K562 (cell line): ENCODE results near the gene TSPYL2. TPM values are rescaled to one million over a fixed set of nuclear protein-coding genes. Genes with fewer than 3 reads are reported as not detected.

Experiments
- ATAC-seq: fragments of 200-7000 bp; cut with Tn5 transposase; 3 replicates; pipeline ENCODE4 v1.9.1; 2020; ENCODE audit warnings: moderate library complexity
- BruUV-seq: library from RNA; stranded (reverse); fragments of 400-500 nt; replicated peaks from 2 replicates; lab custom pipeline; 2021; lab: Mats Ljungman, UMichigan
- CTCF ChIA-PET: fragments of 300-600 bp; formaldehyde crosslinking; extraction: SDS; loops from one replicate; lab custom pipeline; 2021; ENCODE audit warnings: low intra/inter-chr PET ratio; lab: Yijun Ruan, JAX
- POLR2A ChIA-PET: fragments of 300-600, 350-650 bp; sonication (Branson Sonifier 250); formaldehyde crosslinking; extraction: SDS; loops from one replicate; lab custom pipeline; 2021; ENCODE audit warnings: antibody characterized with exemption, inconsistent platforms; lab: Yijun Ruan, JAX
- DNase-seq, 4 experiments: peaks; one replicate each; pipeline versions ENCODE4 v3.0.0 to v3.0.0-alpha.2; 2011 to 2018; ENCODE audit warnings: low spot score in 3 of 4, mixed read lengths in 3 of 4; ENCODE audit errors: extremely low read depth in 1 of 4
- FAIRE-seq: peaks from 2 replicates; lab custom pipeline; 2011; peaks lifted over from hg19 to GRCh38; lab: Jason Lieb, UNC
- H2AFZ ChIP-seq: 2 replicates; pipeline ENCODE4 v1.6.0; 2011; ENCODE audit warnings: low read depth, low read length, control low read depth, inconsistent platforms
- H3K27ac ChIP-seq: fragments of 200-600 bp; 3 replicates; pipeline ENCODE4 v1.8.0; 2011; ENCODE audit warnings: low read depth, mild to moderate bottlenecking, control low read depth, inconsistent platforms, low read length, moderate library complexity, mixed read lengths; ENCODE audit errors: extremely low read depth
- H3K27me3 ChIP-seq, 2 experiments: fragments of 300-600 bp in 1 of 2; 2 replicates in 1 of 2; 3 replicates in 1 of 2; pipeline versions ENCODE4 v1.6.0 to v1.8.0; 2011; ENCODE audit warnings: inconsistent platforms in 2 of 2, low read length in 2 of 2, mild to moderate bottlenecking in 1 of 2, mixed read lengths in 1 of 2, moderate library complexity in 1 of 2; ENCODE audit not compliant: control insufficient read depth in 2 of 2, insufficient read depth in 2 of 2
- H3K36me3 ChIP-seq: fragments of 300-600 bp; 3 replicates; pipeline ENCODE4 v1.8.0; 2011; ENCODE audit warnings: mild to moderate bottlenecking, low read length, inconsistent platforms; ENCODE audit not compliant: control insufficient read depth, insufficient read depth
- H3K4me1 ChIP-seq, 2 experiments: fragments of 200-600 bp in 1 of 2; replicated peaks in 1 of 2; 2 replicates in 1 of 2; 3 replicates in 1 of 2; pipeline versions ENCODE4 v1.5.1 to v1.8.0; 2011; ENCODE audit warnings: inconsistent platforms in 2 of 2, low read length in 2 of 2, mild to moderate bottlenecking in 1 of 2, mixed read lengths in 1 of 2, moderate library complexity in 1 of 2; ENCODE audit not compliant: control insufficient read depth in 2 of 2, insufficient read depth in 2 of 2
- H3K4me2 ChIP-seq: 2 replicates; pipeline ENCODE4 v1.6.1; 2011; ENCODE audit warnings: low read length, control low read depth, inconsistent platforms, mixed read lengths; ENCODE audit not compliant: insufficient read depth
- H3K4me3 ChIP-seq: fragments of 200-600 bp; sonication (generic), shearing (Covaris generic); 2 replicates; pipeline ENCODE4 v1.5.1; 2016; ENCODE audit warnings: control low read depth, inconsistent platforms
- H3K79me2 ChIP-seq: fragments of 200-600 bp; 3 replicates; pipeline ENCODE4 v1.8.0; 2011; ENCODE audit warnings: low read length, inconsistent platforms; ENCODE audit not compliant: control insufficient read depth, insufficient read depth
- H3K9ac ChIP-seq, 2 experiments: 2 replicates each; pipeline versions ENCODE4 v1.6.0 to v1.6.1; 2011; ENCODE audit warnings: low read depth in 2 of 2, low read length in 2 of 2, control low read depth in 1 of 2, inconsistent platforms in 1 of 2, mild to moderate bottlenecking in 1 of 2, mixed read lengths in 1 of 2; ENCODE audit not compliant: insufficient read depth in 1 of 2
- H3K9me1 ChIP-seq: one replicate; pipeline ENCODE4 v1.6.0; 2011; ENCODE audit warnings: inconsistent platforms, mild to moderate bottlenecking, low read length, moderate library complexity; ENCODE audit not compliant: control insufficient read depth, insufficient read depth
- H3K9me3 ChIP-seq: replicated peaks from 2 replicates; pipeline ENCODE4 v1.5.1; 2011; ENCODE audit warnings: low read depth, low read length, inconsistent platforms; ENCODE audit not compliant: control insufficient read depth, insufficient read depth
- H4K20me1 ChIP-seq: replicated peaks from 2 replicates; pipeline ENCODE4 v1.6.1; 2011; ENCODE audit warnings: low read length, inconsistent platforms, mixed read lengths; ENCODE audit not compliant: control insufficient read depth, insufficient read depth
- FIP1L1 ChIP-seq: fragments of 200-400 bp; formaldehyde crosslinking; IDR thresholded peaks from 2 replicates; pipeline ENCODE4 v1.6.1; 2018; ENCODE audit warnings: mild to moderate bottlenecking, low read depth, low read length; ENCODE audit not compliant: poor library complexity, severe bottlenecking
- KDM4B ChIP-seq, 2 experiments: fragments of 450-650 bp in 1 of 2; sonication (generic) in 1 of 2; IDR thresholded peaks; 2 replicates each; pipeline ENCODE4 v1.6.1; 2016 to 2017; ENCODE audit warnings: borderline replicate concordance in 2 of 2, antibody characterized with exemption in 1 of 2, low read depth in 1 of 2, mild to moderate bottlenecking in 1 of 2
- KLF10 ChIP-seq: fragments of 250-450 bp; sonication (Bioruptor Pico); IDR thresholded peaks from 2 replicates; pipeline ENCODE4 v1.6.1; 2021; ENCODE audit warnings: matching md5 sums
- MBD2 ChIP-seq: sonication (generic); IDR thresholded peaks from 2 replicates; pipeline ENCODE4 v1.6.1; 2016; ENCODE audit warnings: low read depth, borderline replicate concordance
- NFXL1 ChIP-seq: fragments of 450-650 bp; formaldehyde crosslinking; IDR thresholded peaks from 2 replicates; pipeline ENCODE4 v1.4.0; 2021; ENCODE audit warnings: mild to moderate bottlenecking
- RFX7 ChIP-seq: fragments of 250-450 bp; sonication (Bioruptor Pico); IDR thresholded peaks from 2 replicates; pipeline ENCODE4 v1.5.1; 2021; ENCODE audit warnings: mild to moderate bottlenecking
- SREBF2 ChIP-seq: sonication (generic); formaldehyde crosslinking; IDR thresholded peaks from 2 replicates; pipeline ENCODE4 v1.4.0; 2020; ENCODE audit warnings: mild to moderate bottlenecking, missing genetic modification reagents
- ZFP1 ChIP-seq: fragments of 450-650 bp; formaldehyde crosslinking; IDR thresholded peaks from 2 replicates; pipeline ENCODE4 v1.4.0; 2020; ENCODE audit warnings: mild to moderate bottlenecking, mixed read lengths
- ZNF224 ChIP-seq: sonication (generic); formaldehyde crosslinking; IDR thresholded peaks from 2 replicates; pipeline ENCODE4 v1.8.0; 2022; ENCODE audit warnings: mild to moderate bottlenecking, missing genetic modification reagents
- ZZZ3 ChIP-seq: fragments of 450-650 bp; IDR thresholded peaks from 2 replicates; pipeline ENCODE4 v1.6.1; 2016; ENCODE audit warnings: antibody characterized with exemption, mild to moderate bottlenecking, moderate library complexity
- in situ Hi-C: fragments of 300-500 bp; cut with MboI; formaldehyde crosslinking; loops from 4 replicates; pipeline ENCODE4 v1.15.0; 2018; ENCODE audit warnings: inconsistent platforms, mixed read lengths
- intact Hi-C: fragments of 100-400 bp; cut with micrococcal nuclease; formaldehyde crosslinking; loops from 2 replicates; pipeline ENCODE4 v1.14.2; 2022
- polyA plus RNA-seq, 8 experiments: library from polyadenylated mRNA; depleted of rRNA in 4 of 8; stranded (reverse) in 5 of 8; unstranded in 3 of 8; fragments of >200 nt; fragmentation: Nextera tagmentation in 2 of 8; fragmentation: Illumina TruSeq in 1 of 8; extraction: Ambion mirVana in 2 of 8; extraction: Trizol in 1 of 8; gene quantifications; 2 replicates each; pipeline versions ENCODE4 v1.2.1 to v1.2.3, GENCODE V29; 2011 to 2014; ENCODE audit warnings: inconsistent platforms in 1 of 8, missing spikeins in 1 of 8
- total RNA-seq, 7 experiments: library from RNA; depleted of rRNA in 6 of 7; stranded (reverse); fragments of >200 nt in 6 of 7; fragmentation: Illumina TruSeq in 2 of 7; extraction: Trizol in 2 of 7; gene quantifications; 2 replicates each; pipeline versions ENCODE4 v1.2.1 to v1.2.3, GENCODE V29; 2011 to 2021; ENCODE audit warnings: low replicate concordance in 1 of 7
- TF ChIP-seq, protein P1 (sequence below): fragments of 450-650 bp; IDR thresholded peaks from 2 replicates; pipeline ENCODE4 v1.6.1; 2016; ENCODE audit warnings: antibody characterized with exemption
- TF ChIP-seq, protein P2 (sequence below): fragments of 450-650 bp; IDR thresholded peaks from 2 replicates; pipeline ENCODE4 v1.6.1; 2016; ENCODE audit warnings: missing biosample characterization, missing genetic modification characterization

Gene TSPYL2
- total and polyA plus RNA-seq, 9 of the 15 experiments (the other 6 are each of a cell fraction or from before 2014, with no cell fraction given): 0.41 to 20.0 (median 10.8) TPM

DNA sequence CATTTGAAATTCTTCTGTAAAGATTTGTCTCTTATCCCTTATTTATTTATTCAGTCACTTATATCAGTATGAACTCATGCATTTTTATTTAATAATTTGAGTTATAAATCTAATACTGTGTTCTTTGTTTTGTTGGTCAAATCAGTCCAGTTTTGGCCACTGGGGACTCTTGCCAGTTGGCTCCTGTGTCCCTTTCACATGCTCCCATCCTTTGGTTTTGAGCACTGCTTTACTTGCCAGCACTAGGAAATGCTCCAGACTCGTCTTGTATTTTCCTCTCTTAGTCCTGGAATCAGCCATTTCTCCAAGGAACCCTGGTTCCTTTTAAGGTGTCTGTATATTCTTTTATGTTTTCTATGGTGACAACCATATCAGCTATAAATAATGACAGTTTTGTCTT, 39.8 kb downstream of the TSPYL2 start (continued):
- TF ChIP-seq KLF10 (no peak), ZNF224 (CRISPR knock-in tag) (no peak)

DNA sequence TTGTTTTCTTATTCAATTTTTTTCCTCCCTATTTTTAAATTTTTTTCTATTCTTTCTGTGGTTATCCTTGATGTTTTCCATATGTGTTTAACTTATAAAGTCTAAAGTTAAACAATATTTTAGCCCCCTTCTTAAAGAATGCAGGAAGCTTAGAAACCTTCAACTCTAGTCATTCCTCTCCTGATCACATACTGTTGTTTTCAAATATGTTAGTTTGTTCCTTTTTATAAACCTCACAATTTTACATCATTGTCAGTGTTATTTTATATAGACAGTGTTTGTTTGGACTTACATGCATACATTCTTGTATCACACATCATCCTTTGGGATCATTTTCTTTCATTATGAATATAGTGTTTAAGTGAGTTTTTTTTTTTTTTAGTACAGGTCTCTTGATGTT, 43.3 kb downstream of the TSPYL2 start:
- H2AFZ ChIP-seq: no peak overlapping the region
- no peak overlapping the region for H3K27ac ChIP-seq
- no TSS peak for BruUV-seq
- no peaks in the 10 kb centered on the region for H4K20me1 ChIP-seq
- in situ Hi-C loops (no loop called here), intact Hi-C loops (no loop called here)
- POLR2A ChIA-PET: no interaction called here
- H3K4me2 ChIP-seq: no peak overlapping the region
- H3K79me2 ChIP-seq: no peaks in the 10 kb centered on the region
- DNase-seq (no peak), FAIRE-seq (no peak), ATAC-seq (no peak)
- CTCF ChIA-PET: no interaction called here
- no peaks in the 10 kb centered on the region for H3K27me3 ChIP-seq
- no peaks in the 10 kb centered on the region for H3K4me1 ChIP-seq
- no peaks in the 10 kb centered on the region for H3K36me3 ChIP-seq
- H3K9me3 ChIP-seq: no peaks in the 10 kb centered on the region
- H3K9me1 ChIP-seq: no peaks in the 10 kb centered on the region
- no peak overlapping the region for H3K9ac ChIP-seq
- no peak overlapping the region for H3K4me3 ChIP-seq
- TF ChIP-seq NFXL1 (CRISPR knock-in tag): no peak
- TF ChIP-seq ZZZ3: no peak
- TF ChIP-seq, protein P1, sequence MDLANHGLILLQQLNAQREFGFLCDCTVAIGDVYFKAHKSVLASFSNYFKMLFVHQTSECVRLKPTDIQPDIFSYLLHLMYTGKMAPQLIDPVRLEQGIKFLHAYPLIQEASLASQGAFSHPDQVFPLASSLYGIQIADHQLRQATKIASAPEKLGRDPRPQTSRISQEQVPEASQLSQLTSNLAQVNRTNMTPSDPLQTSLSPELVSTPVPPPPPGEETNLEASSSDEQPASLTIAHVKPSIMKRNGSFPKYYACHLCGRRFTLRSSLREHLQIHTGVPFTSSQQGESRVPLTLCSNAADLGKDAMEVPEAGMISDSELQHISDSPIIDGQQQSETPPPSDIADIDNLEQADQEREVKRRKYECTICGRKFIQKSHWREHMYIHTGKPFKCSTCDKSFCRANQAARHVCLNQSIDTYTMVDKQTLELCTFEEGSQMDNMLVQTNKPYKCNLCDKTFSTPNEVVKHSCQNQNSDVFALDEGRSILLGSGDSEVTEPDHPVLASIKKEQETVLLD: no peak
- no peak for TF ChIP-seq SREBF2 (CRISPR knock-in tag)
- no peak for TF ChIP-seq ZFP1 (CRISPR knock-in tag)
- no peak for TF ChIP-seq MBD2
- TF ChIP-seq RFX7 (CRISPR knock-in tag): no peak
- no peak for TF ChIP-seq KDM4B (IDR thresholded peaks at IDR 0.05; ENCODE audit: borderline replicate concordance in 2 of 2, low read depth in 1 of 2)
- TF ChIP-seq FIP1L1: no peak
- TF ChIP-seq, protein P2, sequence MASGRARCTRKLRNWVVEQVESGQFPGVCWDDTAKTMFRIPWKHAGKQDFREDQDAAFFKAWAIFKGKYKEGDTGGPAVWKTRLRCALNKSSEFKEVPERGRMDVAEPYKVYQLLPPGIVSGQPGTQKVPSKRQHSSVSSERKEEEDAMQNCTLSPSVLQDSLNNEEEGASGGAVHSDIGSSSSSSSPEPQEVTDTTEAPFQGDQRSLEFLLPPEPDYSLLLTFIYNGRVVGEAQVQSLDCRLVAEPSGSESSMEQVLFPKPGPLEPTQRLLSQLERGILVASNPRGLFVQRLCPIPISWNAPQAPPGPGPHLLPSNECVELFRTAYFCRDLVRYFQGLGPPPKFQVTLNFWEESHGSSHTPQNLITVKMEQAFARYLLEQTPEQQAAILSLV (tag): no peak
